Middle frontal gyrus (tissue), 1 donor: Measurements from ENCODE around the gene C2CD3.
"Not testable (repeated sequence)": the region's sequence is repeated elsewhere in the genome, so short reads cannot be mapped to it uniquely, and the experiment has no call there.

ENCODE experiments used
- DNase-seq: peaks from one replicate; pipeline ENCODE4 v3.0.0-alpha.2; 2015; ENCODE audit warnings: low spot score; ENCODE audit errors: extremely low spot score

The C2CD3 gene

DNA sequence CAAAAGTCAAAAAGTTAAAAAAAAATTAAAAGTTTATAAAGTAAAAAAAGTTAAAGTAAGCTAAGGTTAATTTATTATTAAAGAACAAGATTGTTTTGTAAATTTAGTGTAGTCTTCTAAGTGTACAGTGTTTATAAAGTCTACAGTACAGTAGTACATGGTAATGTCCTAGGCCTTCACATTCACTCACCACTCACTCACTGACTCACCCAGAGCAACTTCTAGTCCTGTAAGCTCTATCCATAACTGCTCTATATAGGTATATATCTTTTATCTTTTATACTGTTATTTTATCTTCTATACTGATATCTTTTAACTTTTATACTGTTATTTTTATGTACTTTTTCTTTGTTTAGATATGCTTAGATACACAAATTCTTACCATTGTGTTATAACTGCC, 11.2 kb downstream of the C2CD3 start:
- DNase-seq = no peak

DNA sequence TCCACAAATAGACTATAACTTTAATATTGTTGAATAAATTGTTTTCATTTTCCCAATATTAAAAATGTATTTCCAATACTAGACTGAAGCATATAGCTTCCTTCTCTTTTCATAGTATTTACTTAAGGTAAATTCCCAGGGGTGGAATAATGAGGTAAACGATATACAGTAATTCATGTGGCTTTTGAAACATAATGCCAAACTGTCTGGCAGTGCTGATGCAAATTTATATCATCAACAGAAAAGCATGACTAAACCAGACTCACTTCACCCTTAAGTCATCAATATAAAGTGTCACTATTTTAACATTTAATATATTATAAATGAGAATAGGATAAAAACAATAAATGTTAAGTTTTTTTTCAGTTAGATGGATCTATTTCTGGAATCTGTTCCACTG, 13.6 kb downstream of the C2CD3 start:
- DNase-seq = no peak

DNA sequence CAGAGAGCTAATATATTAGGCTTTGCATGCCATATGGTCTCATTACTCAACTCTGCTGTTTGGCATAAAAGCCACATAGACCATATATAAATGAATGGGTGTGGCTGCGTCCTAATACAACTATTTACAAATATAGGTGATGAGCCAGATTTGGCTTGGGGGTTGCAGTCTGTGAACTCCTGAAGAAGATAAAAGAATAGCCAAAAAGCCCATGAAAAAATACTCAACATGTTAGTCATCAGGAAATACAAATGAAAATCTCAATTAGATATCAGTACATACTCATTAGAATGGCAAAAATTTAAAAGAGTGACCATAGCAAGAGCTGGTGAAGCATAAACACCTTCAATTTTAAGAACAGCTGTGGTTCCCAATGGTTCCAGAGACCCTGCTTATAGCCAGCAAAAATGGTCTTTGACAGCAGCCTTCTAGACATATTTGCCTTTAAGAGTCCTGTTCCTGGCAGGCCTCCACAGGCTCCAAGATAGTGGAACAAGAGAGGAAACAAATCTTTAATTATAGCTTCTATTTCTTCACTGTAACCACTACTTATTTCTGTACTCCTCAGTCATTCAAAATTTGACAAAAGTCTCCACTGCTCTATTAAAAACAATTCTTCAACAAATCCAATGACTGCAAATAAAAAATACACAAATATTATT, 16.1 kb downstream of the C2CD3 start:
- no peak for DNase-seq

DNA sequence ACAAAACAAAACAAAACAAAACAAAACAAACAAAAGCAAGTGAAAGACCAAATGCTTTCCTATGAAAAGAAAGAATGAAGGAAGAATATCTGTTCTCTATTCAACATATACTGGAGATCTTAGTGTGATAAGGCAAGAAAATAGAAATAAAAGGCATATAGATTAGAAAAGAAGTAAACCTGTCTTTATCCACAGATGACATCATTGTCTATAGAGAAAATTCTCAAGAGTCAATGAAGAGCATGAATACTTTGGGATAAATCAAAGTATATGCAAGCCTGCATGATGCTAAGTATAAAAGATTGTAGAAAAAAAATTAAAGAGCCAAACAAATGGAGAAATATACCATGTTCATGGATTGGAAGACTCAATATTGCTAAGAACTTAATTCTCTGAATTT, 17.6 kb downstream of the C2CD3 start:
- no peak for DNase-seq

DNA sequence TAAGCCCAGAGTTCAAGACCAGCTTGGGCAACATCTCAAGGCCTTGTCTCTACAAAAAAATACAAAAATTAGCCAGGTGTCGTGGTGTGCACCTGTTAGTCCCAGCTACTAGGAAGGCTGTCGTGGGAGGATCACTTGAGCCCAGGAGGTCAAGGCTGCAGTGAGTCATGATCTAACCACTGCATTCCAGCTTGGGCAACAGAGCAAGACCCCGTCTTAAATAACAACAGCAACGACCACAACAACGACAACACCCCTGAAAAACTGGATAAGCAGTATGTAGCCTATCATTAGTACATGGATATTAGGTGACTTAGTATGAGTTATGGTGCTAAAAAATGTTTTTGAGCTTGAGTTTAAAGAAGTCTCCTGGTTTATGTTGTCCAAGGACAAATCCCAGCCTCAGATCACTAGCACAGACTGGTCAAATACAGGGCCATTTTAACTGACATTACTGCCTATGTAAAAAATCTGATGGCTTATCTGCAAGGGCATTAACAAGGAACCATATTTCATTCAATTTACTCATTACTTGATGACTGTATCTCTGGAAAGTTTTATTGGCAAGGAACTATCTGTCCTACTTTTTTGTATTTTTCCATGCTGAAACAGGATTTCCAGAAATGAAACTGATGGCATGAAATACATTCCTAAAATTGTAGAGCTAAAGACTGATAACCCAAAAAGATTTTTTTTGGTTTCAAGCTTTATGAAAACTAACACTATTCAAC, 23.4 kb downstream of the C2CD3 start:
- DNase-seq = no peak

DNA sequence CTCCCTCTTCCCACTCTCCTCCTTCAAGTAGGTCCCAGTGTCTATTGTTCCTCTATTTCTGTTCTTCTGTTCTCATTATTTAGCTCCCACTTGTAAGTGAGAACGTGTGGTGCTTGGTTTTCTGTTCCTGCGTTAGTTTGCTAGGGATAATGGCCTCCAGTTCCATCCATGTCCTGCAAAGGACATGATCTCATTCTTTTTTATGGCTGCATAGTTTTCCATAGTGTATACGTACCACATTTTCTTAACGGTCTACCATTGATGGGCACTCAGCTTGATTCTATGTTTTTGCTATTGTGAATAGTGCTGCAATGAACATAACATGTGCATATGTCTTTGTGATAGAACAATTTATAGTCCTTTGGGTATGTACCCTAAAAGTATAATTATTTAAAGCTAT, 26.2 kb downstream of the C2CD3 start:
- no peak for DNase-seq

DNA sequence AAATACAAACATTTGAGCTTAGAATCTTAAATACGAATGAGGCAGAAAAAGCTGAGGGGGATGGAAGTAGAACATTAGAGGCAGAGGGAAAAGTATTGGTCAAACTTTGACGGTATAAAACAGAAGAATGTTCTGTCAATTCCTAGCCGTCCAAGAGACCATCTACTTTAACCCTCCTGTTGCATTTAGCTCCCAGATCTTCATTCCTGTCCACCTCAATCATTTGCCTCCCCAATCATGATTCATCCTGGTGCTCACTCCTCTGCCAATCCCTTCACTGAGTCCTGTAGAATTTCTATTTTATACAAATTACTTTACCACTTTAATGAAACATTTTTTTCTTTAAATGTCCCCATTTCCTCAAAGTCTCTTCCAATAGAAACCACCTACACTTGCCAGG, 28.2 kb downstream of the C2CD3 start:
- DNase-seq = no peak

DNA sequence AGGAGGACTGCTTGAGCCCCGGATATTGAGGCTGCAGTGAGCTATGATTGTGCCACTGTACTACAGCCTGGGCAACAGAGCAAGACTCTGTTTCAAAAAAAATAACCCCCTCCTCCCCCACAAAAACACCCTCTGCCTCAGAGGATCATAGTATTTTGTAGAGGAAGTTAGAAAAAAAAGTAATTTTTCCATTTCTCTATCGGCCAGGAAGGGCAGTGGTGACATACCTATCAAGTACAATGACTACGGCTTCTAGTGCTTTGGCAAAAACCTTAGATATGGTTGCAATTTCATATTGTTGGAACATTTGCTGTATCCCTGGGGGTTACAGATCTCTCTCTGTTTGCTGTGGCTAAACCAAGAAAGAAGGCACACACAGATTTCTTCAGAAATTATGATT, 28.9 kb downstream of the C2CD3 start:
- no peak for DNase-seq

DNA sequence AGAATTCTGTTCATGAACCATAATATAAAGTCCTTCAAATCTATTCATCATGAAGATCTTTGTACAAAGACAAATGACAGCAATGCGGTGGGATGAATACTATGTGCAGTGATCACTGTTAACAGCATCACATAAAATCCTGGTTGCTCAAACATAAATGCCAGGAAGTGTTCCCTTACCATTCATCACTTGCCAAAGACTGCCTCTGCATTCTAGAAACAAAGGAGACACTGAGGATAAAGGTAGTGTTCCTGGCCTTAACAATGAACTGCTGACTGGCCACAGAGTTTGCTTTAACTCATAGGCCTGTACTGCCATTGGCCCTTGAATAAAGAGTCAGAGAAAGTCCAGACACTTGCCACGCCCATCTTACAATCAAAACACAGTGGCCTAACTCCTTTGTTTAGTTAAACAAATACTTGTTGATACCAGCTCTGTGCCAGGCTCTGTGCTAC, 29.5 kb downstream of the C2CD3 start:
- DNase-seq = no peak

DNA sequence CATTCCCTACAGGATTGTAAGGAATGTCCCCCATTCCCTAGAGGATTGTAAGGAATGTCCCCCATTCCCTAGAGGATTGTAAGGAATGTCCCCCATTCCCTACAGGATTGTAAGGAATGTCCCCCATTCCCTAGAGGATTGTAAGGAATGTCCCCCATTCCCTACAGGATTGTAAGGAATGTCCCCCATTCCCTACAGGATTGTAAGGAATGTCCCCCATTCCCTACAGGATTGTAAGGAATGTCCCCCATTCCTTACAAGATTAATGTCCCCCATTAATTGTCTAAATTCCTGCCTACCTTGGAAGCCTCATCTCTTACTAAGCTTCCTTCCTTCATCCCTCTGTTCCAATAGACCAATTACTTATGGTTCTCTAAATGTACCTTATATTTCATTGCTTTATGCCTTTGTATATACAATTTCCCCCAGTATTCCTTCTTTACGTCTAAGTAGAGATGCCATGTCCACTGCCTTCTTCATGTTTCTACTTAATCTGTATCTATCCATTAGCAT, 30.8 kb downstream of the C2CD3 start:
- not testable (repeated sequence) for DNase-seq

DNA sequence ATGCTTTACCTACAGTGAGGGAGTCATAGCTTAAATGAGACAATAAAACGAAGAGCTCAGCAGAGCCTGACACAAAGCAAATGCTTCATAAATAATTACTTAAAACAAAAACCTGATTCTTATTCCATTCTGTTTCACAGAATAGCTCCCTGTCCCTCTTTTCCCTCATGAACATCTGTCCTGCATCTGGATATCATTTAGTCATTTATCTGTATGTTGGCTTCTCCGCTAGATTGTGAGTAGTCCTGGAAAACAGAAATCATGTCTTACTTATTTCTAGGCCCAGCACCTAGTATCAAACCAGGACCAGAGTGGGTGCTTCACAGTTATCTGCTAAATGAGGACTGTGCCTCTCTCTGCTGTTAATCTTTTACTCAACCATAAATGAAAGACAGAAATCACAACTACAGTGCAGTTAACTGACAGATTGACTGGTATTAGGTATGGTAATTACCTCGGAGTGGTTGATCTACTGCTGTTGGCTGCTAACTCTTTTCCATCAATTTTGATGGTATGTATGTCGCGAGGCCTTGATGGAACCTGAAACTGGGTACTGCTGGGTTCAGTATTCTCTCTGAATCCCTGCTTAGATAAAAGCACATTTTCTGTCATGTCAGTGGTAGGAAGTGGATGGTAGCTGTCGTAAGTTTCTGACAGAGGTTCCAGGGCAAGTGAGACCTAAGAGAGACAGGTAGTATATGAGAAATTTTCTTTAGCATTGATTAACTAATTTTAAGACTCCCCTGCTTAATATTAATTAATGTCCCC, 31.5 kb downstream of the C2CD3 start:
- no peak for DNase-seq

DNA sequence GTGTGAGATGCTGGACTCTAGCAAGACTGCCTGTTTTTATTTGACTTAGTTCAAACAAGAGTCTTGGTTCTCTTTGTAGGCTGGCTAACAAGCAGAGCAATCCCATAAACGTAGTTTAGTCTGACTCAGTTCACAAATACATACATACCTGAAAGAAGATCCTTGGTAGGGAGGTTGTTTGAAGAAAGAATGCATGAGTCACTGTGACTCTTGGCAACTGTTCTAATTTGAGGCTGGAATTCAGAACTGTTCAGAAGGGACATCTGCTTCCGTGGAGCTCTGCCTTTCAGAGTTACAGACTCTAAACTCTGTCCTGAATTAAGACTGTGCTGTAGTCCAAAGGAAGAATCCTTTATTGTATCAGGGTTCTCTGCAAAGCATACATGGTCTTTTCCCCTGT, 32.2 kb downstream of the C2CD3 start:
- DNase-seq = peak; percentile 22

DNA sequence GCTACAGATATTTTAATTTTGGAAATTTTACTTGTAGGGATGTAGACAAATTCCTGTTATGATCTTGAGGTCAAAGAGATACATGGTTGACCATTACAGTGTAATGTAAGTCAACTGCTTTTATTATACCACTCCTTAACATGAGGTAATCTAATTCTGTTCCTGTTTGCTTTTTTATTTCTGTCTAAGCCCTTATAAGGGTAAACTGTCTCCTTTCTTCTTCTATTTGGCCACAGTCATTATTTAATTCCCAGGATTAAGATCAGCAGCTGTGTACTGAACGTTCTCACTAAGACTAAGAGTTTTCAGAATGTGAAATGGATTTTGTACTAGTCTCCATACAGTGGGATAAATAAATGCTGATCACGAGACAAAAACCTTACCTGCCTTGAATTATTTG, 32.8 kb downstream of the C2CD3 start:
- DNase-seq = no peak

DNA sequence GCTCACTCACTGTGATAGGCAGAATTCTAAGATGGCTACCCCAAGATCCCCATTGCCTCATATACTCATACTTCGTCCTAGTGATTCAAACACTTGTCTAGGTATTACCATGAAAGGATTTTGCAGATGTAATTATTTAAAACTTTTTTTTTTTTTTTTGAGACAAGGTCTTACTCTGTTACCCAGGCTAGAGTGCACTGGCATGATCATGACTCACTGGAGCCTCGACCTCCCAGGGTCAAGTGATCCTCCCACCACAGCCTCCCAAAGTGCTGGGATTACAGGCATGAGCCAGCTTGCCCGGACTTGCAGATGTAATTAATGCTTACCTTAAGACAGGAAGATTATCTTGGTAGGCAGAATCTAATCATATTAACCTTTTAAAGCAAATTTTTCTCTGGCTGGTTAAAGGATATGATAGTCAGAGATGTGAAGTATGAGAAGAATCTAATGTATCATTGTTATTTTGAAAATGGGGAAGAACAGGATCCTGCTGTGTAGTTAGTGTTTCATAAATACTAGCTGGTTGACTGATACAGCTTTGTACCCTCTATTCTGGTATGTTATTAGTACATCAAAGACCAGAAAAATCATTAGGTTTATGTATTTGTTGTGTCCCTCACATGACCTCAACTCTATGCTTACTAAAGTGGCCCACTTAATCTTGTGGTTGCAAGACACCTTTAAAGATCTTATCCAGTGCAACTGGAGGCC, 35.5 kb downstream of the C2CD3 start:
- no peak for DNase-seq

DNA sequence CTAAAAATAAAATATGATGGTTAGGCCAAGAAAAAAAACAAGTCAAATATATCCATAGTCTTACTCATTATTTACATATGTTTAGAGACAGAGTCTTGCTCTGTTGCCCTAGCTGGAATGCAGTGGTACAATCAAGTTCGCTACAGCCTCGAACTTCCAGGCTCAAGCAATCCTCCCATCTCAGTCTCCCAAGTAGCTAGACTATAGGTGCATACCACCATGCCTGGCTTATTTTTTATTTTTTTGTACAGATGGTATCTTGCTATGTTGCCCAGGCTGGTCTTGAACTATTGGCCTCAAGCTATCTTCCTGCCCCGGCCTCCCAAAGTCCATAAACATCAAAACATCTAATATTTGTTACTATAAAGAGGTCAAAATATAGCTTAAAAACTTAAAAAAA, 36.1 kb downstream of the C2CD3 start:
- no peak for DNase-seq

DNA sequence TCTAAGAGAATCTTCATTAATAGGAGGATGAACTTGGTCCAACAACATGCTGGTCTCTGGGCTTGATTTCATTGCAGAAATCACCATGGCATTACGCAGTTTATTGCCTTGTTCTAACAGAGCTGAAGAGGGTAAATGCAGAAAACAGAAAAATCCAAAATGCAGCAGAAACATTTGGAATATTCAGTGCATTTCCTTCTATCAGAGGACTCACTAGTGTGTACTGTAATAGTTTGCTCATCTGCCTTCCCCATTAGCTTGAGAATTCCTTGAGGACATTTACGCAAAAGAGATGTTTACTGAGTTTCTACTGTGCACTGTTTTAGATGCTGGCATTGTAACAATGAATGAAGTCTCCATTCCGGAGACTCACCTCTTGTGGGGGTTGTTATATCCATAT, 37.4 kb downstream of the C2CD3 start:
- DNase-seq = no peak

DNA sequence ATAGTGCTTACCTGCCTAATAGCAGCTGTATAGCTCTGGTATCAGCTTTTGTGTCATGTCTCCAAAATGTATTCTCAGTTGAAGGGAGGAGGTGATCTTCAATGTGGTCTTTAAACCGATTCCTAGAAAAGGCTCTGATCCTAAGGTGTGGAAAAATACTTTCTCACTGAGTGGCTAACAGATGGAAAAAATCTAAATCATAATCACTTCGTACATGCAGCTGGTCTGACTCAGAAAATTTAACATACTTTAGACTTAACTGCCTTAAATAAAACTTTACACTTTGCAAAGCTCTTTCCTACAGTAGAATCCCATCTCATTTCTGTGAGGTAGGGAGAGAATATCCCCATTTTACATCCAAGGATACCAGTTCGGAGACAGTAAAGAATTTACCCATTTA, 38.0 kb downstream of the C2CD3 start:
- no peak for DNase-seq

DNA sequence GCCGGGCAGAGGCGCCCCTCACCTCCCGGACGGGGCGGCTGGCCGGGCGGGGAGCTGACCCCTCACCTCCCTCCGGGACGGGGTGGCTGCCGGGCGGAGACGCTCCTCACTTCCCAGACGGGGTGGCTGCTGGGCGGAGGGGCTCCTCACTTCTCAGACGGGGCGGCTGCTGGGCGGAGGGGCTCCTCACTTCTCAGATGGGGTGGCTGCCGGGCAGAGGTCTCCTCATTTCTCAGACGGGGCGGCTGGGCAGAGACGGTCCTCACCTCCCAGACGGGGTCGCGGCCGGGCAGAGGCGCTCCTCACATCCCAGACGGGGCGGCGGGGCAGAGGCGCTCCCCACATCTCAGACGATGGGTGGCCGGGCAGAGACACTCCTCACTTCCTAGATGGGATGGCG, 41.7 kb downstream of the C2CD3 start:
- DNase-seq = not testable (repeated sequence)

DNA sequence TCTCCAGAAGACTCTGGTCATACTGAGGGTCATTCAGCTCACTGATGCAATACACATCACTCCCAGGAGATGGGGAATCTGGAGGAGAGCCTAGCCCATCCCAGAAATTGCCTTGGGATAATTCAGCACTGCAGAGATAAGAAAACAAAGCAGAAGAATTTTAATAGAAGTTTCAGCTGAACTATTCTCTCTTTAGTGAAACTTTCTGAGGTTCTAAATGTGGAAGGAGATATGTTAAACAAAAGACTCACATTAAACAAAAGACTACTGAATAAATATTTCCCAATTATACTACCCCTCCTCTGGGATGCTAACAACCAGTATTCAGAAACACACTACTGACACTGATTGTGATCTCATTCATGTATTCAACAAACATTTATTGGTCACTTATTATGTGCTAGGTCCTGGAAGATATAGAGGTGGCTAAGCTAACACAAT, 47.8 kb downstream of the C2CD3 start:
- DNase-seq = no peak

DNA sequence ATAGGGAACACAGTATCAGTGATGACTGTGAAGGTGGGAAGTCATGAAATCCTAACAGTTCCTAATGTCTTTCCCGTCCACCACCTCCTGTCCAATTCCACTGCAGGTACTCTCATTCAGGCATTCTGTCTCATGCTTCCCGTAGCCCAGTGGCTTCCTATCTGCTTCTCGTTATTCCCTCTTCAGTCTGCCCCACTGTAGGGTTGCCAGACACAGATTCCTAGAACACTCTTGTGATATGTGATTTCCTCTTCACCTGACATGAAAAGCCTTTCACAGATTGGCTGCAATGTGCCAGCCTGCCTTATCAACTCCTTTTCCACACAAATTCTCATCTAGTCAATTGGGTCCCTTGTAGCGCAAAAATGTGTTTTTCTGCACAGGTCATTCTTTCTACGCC, 49.0 kb downstream of the C2CD3 start:
- no peak for DNase-seq

DNA sequence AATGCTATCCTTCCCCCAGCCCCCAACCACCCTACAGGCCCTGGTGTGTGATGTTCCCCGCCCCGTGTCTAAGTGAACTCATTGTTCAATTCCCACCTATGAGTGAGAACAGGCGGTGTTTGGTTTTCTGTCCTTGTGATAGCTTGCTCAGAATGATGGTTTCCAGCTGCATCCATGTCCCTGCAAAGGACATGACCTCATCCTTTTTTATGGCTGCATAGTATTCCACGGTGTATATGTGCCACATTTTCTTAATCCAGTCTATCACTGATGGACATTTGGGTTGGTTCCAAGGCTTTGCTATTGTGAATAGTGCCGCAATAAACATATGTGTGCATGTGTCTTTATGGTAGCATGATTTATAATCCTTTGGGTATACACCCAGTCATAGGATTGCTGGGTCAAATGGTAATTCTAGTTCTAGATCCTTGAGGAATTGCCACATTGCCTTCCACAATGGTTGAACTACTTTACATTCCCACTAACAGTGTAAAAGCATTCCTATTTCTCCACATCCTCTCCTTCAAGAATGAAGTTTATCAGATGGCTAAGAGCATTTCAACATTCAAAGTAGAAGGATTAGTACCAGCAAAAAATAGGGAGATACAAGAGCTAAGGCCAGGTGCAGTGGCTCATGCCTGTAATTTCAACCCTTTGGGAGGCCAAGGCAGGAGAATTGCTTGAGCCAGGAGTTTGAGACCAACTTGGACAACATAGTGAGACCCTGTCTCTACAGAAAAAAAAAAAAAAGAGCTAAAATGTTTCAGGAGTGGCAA, 50.4 kb downstream of the C2CD3 start:
- not testable (repeated sequence) for DNase-seq
